Measurements from ENCODE around the gene REV3L.

REV3L gene, protein sequence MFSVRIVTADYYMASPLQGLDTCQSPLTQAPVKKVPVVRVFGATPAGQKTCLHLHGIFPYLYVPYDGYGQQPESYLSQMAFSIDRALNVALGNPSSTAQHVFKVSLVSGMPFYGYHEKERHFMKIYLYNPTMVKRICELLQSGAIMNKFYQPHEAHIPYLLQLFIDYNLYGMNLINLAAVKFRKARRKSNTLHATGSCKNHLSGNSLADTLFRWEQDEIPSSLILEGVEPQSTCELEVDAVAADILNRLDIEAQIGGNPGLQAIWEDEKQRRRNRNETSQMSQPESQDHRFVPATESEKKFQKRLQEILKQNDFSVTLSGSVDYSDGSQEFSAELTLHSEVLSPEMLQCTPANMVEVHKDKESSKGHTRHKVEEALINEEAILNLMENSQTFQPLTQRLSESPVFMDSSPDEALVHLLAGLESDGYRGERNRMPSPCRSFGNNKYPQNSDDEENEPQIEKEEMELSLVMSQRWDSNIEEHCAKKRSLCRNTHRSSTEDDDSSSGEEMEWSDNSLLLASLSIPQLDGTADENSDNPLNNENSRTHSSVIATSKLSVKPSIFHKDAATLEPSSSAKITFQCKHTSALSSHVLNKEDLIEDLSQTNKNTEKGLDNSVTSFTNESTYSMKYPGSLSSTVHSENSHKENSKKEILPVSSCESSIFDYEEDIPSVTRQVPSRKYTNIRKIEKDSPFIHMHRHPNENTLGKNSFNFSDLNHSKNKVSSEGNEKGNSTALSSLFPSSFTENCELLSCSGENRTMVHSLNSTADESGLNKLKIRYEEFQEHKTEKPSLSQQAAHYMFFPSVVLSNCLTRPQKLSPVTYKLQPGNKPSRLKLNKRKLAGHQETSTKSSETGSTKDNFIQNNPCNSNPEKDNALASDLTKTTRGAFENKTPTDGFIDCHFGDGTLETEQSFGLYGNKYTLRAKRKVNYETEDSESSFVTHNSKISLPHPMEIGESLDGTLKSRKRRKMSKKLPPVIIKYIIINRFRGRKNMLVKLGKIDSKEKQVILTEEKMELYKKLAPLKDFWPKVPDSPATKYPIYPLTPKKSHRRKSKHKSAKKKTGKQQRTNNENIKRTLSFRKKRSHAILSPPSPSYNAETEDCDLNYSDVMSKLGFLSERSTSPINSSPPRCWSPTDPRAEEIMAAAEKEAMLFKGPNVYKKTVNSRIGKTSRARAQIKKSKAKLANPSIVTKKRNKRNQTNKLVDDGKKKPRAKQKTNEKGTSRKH (N-terminal part only)

GRCh38 chr6:111482959-111483735 is at the start of gene REV3L:
TSS of gene REV3L (minus strand) at chr6:111483218. CDS start at chr6:111482888, 330 bp downstream.
- Histone ChIP-seq H3K27ac (ENCODE audit: low read length) (peak within 1 kb of the TSS; percentile 94), H3K27me3 (ENCODE audit: low read depth, low read length) (no peaks in the 10 kb centered on the region), H3K4me2 (ENCODE audit: low read length) (peak within 1 kb of the TSS; percentile 94), H3K9ac (ENCODE audit: low read length) (peak within 1 kb of the TSS; percentile 94), H2AFZ (ENCODE audit: low read depth, low read length) (peak within 1 kb of the TSS; percentile 81), H3K4me3 (ENCODE audit: low read length) (peak within 1 kb of the TSS; percentile 91), H3K36me3 (replicated peaks; ENCODE audit: low read depth, low read length) (peaks cover 9% of the 10 kb centered on the region), H4K20me1 (ENCODE audit: insufficient read depth, low read length) (peaks cover 10% of the 10 kb centered on the region), H3K9me3 (ENCODE audit: insufficient read depth, low read length) (0 out of 2 replicates have a peak, but pooled peaks cover 4% of the 10 kb centered on the region), H3K4me1 (ENCODE audit: low read length) (peaks cover 41% of the 10 kb centered on the region), H3K79me2 (ENCODE audit: low read length) (peaks cover 87% of the 10 kb centered on the region)
- TF ChIP-seq EZH2phosphoT487 (IDR thresholded peaks at IDR 0.05; ENCODE audit: low read depth), result no peak

DNA sequence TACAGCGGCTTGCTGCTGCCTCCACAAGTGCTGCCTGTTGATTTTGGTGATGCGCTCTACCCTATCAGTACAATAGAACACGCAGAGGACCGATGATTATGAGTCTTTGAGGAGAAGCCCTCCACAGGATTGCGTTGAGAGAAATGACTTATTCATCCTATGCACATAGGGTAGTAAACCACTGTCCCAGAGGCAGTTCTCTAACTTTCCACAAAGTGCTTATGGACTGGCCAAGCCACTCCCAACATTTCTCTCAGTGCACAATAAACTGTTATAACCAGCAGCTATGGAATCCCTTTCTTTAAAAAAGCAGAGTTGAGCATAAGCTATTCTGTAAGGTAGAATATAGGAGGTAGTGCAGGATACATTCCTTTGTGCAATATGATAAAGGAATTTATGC is 48.2 kb upstream of the REV3L start:
- H3K4me1 ChIP-seq (ENCODE audit: low read length), result peaks cover 11% of the 10 kb centered on the region
- no peaks in the 10 kb centered on the region for H3K79me2 ChIP-seq (ENCODE audit: low read length)
- no peaks in the 10 kb centered on the region for H3K9me3 ChIP-seq (ENCODE audit: insufficient read depth, low read length)
- H3K27ac ChIP-seq (ENCODE audit: low read length), result no peak overlapping the region
- no peak overlapping the region for H2AFZ ChIP-seq (ENCODE audit: low read depth, low read length)
- TF ChIP-seq EZH2phosphoT487 (IDR thresholded peaks at IDR 0.05; ENCODE audit: low read depth) (no peak), CTCF (IDR thresholded peaks at IDR 0.05; ENCODE audit: low read depth, low read length) (no peak)
- no peaks in the 10 kb centered on the region for H4K20me1 ChIP-seq (ENCODE audit: insufficient read depth, low read length)
- H3K9ac ChIP-seq (ENCODE audit: low read length), result no peak overlapping the region
- no peaks in the 10 kb centered on the region for H3K27me3 ChIP-seq (ENCODE audit: low read depth, low read length)
- H3K4me3 ChIP-seq (ENCODE audit: low read length), result no peak overlapping the region
- no peaks in the 10 kb centered on the region for H3K36me3 ChIP-seq (replicated peaks; ENCODE audit: low read depth, low read length)
- no peak overlapping the region for H3K4me2 ChIP-seq (ENCODE audit: low read length)

DNA sequence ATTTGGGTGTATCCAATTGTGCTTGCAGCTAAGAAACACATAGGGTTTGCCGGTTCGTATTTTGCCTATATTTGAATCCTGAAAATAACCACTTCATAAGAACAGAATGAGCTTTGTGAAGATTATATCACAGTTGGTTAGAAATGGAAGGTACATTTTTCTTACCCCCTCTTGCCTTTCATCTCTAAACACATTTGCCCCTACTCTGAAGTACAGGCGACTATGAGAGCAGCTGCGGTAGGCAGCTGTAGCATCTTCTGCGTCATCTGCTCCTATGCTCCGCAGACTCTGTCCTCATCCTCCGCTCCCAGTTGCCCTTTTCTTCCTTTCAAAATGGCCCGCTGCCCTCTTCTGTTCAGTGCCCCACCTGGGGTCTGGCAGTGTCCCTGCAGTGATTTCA is 47.6 kb upstream of the REV3L start:
- H3K9ac ChIP-seq (ENCODE audit: low read length), result no peak overlapping the region
- H3K27ac ChIP-seq (ENCODE audit: low read length), result no peak overlapping the region
- no peaks in the 10 kb centered on the region for H4K20me1 ChIP-seq (ENCODE audit: insufficient read depth, low read length)
- no peak overlapping the region for H3K4me2 ChIP-seq (ENCODE audit: low read length)
- no peak for TF ChIP-seq CTCF (IDR thresholded peaks at IDR 0.05; ENCODE audit: low read depth, low read length)
- no peak for TF ChIP-seq EZH2phosphoT487 (IDR thresholded peaks at IDR 0.05; ENCODE audit: low read depth)
- no peaks in the 10 kb centered on the region for H3K79me2 ChIP-seq (ENCODE audit: low read length)
- peaks cover 11% of the 10 kb centered on the region for H3K4me1 ChIP-seq (ENCODE audit: low read length)
- no peak overlapping the region for H2AFZ ChIP-seq (ENCODE audit: low read depth, low read length)
- no peaks in the 10 kb centered on the region for H3K27me3 ChIP-seq (ENCODE audit: low read depth, low read length)
- H3K36me3 ChIP-seq (replicated peaks; ENCODE audit: low read depth, low read length), result no peaks in the 10 kb centered on the region
- H3K9me3 ChIP-seq (ENCODE audit: insufficient read depth, low read length), result no peaks in the 10 kb centered on the region
- no peak overlapping the region for H3K4me3 ChIP-seq (ENCODE audit: low read length)

- no peak for TF ChIP-seq EZH2phosphoT487 (IDR thresholded peaks at IDR 0.05; ENCODE audit: low read depth)
- TF ChIP-seq CTCF (IDR thresholded peaks at IDR 0.05; ENCODE audit: low read depth, low read length), result no peak
- H3K79me2 ChIP-seq (ENCODE audit: low read length), result no peaks in the 10 kb centered on the region
- H3K4me2 ChIP-seq (ENCODE audit: low read length), result no peak overlapping the region
- H3K4me3 ChIP-seq (ENCODE audit: low read length), result no peak overlapping the region
- H3K4me1 ChIP-seq (ENCODE audit: low read length), result peaks cover 11% of the 10 kb centered on the region
- H3K36me3 ChIP-seq (replicated peaks; ENCODE audit: low read depth, low read length), result no peaks in the 10 kb centered on the region
- H3K27ac ChIP-seq (ENCODE audit: low read length), result no peak overlapping the region
- H3K27me3 ChIP-seq (ENCODE audit: low read depth, low read length), result no peaks in the 10 kb centered on the region
- H2AFZ ChIP-seq (ENCODE audit: low read depth, low read length), result no peak overlapping the region
- no peak overlapping the region for H3K9ac ChIP-seq (ENCODE audit: low read length)
- H3K9me3 ChIP-seq (ENCODE audit: insufficient read depth, low read length), result no peaks in the 10 kb centered on the region
- no peaks in the 10 kb centered on the region for H4K20me1 ChIP-seq (ENCODE audit: insufficient read depth, low read length)
Observed at GRCh38 chr6:111530218-111530617, 47.2 kb upstream of the REV3L start.

All from OCI-LY3 (cell line).